Stimulated activated CD8-positive, alpha-beta memory T cell treated with anti-CD3 and anti-CD28 coated beads, Interleukin-7, amount 100 ng/mL, for 4 hours (primary cell): ENCODE data around the gene MORN1.

ENCODE experiments used
- DNase-seq, 2 donors: peaks; one replicate each; pipeline ENCODE4 v3.0.0-alpha.2; 2020; ENCODE audit warnings: low read depth in 2 of 2

Gene MORN1

GRCh38 chr1:2352341-2352896 lies 38.9 kb downstream of the MORN1 start:
- DNase-seq: no peak

GRCh38 chr1:2351723-2352122 lies 39.6 kb downstream of the MORN1 start:
- no peak for DNase-seq

- no peak for DNase-seq
Measured at GRCh38 chr1:2350911-2351655, 40.3 kb downstream of the MORN1 start.

- DNase-seq: no peak
Measured at GRCh38 chr1:2350501-2350900, 40.9 kb downstream of the MORN1 start.

GRCh38 chr1:2349806-2350205 lies 41.5 kb downstream of the MORN1 start:
- DNase-seq: no peak

GRCh38 chr1:2348346-2349325 lies 42.7 kb downstream of the MORN1 start:
- DNase-seq: no peak

GRCh38 chr1:2347896-2348295 lies 43.5 kb downstream of the MORN1 start:
- no peak for DNase-seq

GRCh38 chr1:2347409-2347785 lies 44.0 kb downstream of the MORN1 start:
- DNase-seq: no peak

GRCh38 chr1:2346691-2347408 lies 44.5 kb downstream of the MORN1 start:
- DNase-seq: no peak

- DNase-seq: no peak
Measured at GRCh38 chr1:2345297-2346075, 45.9 kb downstream of the MORN1 start.

GRCh38 chr1:2344744-2345296 lies 46.5 kb downstream of the MORN1 start:
- DNase-seq: no peak

- no peak for DNase-seq
Measured at GRCh38 chr1:2344121-2344681, 47.2 kb downstream of the MORN1 start.

GRCh38 chr1:2343023-2343935 lies 48.1 kb downstream of the MORN1 start:
- DNase-seq: no peak

- DNase-seq: no peak
Measured at GRCh38 chr1:2342384-2343022, 48.9 kb downstream of the MORN1 start.

GRCh38 chr1:2341706-2342383 lies 49.5 kb downstream of the MORN1 start:
- no peak for DNase-seq

- DNase-seq: no peak
Measured at GRCh38 chr1:2340918-2341254, 50.5 kb downstream of the MORN1 start.

GRCh38 chr1:2340086-2340917 lies 51.1 kb downstream of the MORN1 start:
- no peak for DNase-seq
